Sigmoid colon (tissue), 7 donors: ENCODE measurements around the gene IFITM10. TPM values are rescaled to one million over a fixed set of nuclear protein-coding genes. Genes with fewer than 3 reads are reported as not detected.
"Not testable (repeated sequence)": the region's sequence is repeated elsewhere in the genome, so short reads cannot be mapped to it uniquely, and the experiment has no call there.

Experiments
- DNase-seq: peaks from one replicate; pipeline ENCODE4 v3.0.0-alpha.2; 2019
- H3K27ac ChIP-seq, 4 donors: fragments of 200-600 bp; sonication (generic); one replicate each; pipeline ENCODE4 v1.5.1; 2016 to 2019; ENCODE audit warnings: mild to moderate bottlenecking in 1 of 4
- H3K27me3 ChIP-seq, 3 donors: fragments of 200-600 bp; sonication (generic); one replicate each; pipeline ENCODE4 v1.5.1; 2019; ENCODE audit warnings: mild to moderate bottlenecking in 1 of 3
- H3K36me3 ChIP-seq, 4 donors: fragments of 200-600 bp; sonication (generic); one replicate each; pipeline ENCODE4 v1.5.1; 2016 to 2019
- H3K4me1 ChIP-seq, 4 donors: fragments of 200-600 bp; sonication (generic); one replicate each; pipeline ENCODE4 v1.5.1; 2017 to 2019
- H3K4me3 ChIP-seq, 4 donors: fragments of 200-600 bp; sonication (generic); one replicate each; pipeline ENCODE4 v1.5.1; 2017 to 2019; ENCODE audit warnings: mild to moderate bottlenecking in 2 of 4, moderate library complexity in 1 of 4
- H3K9me3 ChIP-seq, 4 donors: fragments of 200-600 bp in 3 of 4; sonication (generic) in 3 of 4; one replicate each; pipeline versions ENCODE4 v1.5.1 to v1.6.1; 2013 to 2019
- EP300 ChIP-seq, 4 donors: sonication (generic); formaldehyde crosslinking; IDR thresholded peaks; one replicate each; pipeline ENCODE4 v1.6.1; 2017; ENCODE audit warnings: antibody characterized with exemption in 4 of 4
- POLR2A ChIP-seq, 2 donors: fragments of 450-650 bp; IDR thresholded peaks; one replicate each; pipeline ENCODE4 v1.6.1; 2016; ENCODE audit warnings: antibody characterized with exemption in 2 of 2, mild to moderate bottlenecking in 2 of 2, moderate library complexity in 2 of 2
- POLR2AphosphoS5 ChIP-seq, 4 donors: sonication (generic); formaldehyde crosslinking; IDR thresholded peaks; one replicate each; pipeline ENCODE4 v1.6.1; 2017; ENCODE audit warnings: antibody characterized with exemption in 4 of 4
- WGBS, 2 donors: extraction: QIAGEN DNeasy Blood & Tissue Kit; methylation state at CpG; one replicate each; pipeline ENCODE4 v1.1.7; 2013; 5-methylcytosine and 5-hydroxymethylcytosine counted together
- intact Hi-C: fragments of 100-400 bp; cut with DNase I; formaldehyde crosslinking; loops from one replicate; pipeline ENCODE4 v1.15.1; 2023
- polyA plus RNA-seq, 3 donors: library from polyadenylated mRNA; stranded (reverse); fragments of 200-250 nt; gene quantifications; one replicate each; pipeline ENCODE4 v1.2.3, GENCODE V29; 2013
- total RNA-seq, 4 donors: library from RNA; depleted of rRNA; stranded (reverse); fragments of >200 nt; gene quantifications; one replicate each; pipeline ENCODE4 v1.1.0, GENCODE V29; 2016
- TF ChIP-seq, protein P1 (sequence below), 4 experiments: fragments of 450-650 bp in 3 of 4; fragments of 200-600 bp in 1 of 4; IDR thresholded peaks; one replicate each; pipeline ENCODE4 v1.5.1; 2016 to 2019; ENCODE audit warnings: antibody characterized with exemption in 4 of 4, mild to moderate bottlenecking in 3 of 4, moderate library complexity in 2 of 4
- donor health status: healthy with polysubstance abuse.
- donor health status: Bipolar disorder and iron deficiency.
- donor health status: healthy.

IFITM10 gene
- total and polyA plus RNA-seq, 7 donors: 0.36 to 1.4 (median 0.60) TPM; not detected in 2

DNA sequence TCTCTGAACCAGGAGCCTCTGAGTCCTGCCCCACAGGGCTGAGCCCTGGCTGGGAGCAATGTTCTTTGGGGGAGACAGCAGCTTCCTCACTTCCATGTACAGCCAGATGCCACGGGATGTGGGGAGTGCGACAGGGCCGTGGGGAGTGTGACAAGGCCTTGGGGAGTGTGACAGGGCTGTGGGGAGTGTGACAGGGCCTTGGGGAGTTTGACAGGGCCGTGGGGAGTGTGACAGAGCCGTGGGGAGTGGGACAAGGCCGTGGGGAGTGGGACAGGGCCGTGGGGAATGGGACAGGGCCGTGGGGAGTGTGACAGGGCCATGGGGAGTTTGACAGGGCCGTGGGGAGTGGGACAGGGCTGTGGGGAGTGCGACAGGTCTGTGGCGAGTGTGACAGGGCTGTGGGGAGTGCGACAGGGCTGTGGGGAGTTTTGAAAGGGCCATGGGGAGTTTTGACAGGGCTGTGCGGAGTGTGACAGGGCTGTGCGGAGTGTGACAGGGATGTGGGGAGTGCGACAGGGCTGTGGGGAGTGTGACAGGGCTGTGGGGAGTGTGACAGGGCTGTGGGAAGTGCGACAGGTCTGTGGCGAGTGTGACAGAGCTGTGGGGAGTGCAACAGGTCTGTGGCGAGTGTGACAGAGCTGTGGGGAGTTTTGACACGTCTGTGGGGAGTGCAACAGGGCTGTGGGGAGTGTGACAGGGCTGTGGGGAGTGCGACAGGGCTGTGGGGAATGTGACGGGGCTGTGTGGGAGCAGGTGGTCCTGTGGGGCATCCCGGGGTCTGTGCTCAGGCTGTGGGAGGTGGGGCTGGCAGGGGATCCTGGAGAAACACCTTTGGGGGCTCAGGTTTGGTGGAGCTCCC is 60.0 kb downstream of the IFITM10 start:
- TF ChIP-seq POLR2A (IDR thresholded peaks at IDR 0.05): no peak
- no peak for TF ChIP-seq POLR2AphosphoS5 (IDR thresholded peaks at IDR 0.05)
- no peak for TF ChIP-seq EP300 (IDR thresholded peaks at IDR 0.05)
- TF ChIP-seq, protein P1, sequence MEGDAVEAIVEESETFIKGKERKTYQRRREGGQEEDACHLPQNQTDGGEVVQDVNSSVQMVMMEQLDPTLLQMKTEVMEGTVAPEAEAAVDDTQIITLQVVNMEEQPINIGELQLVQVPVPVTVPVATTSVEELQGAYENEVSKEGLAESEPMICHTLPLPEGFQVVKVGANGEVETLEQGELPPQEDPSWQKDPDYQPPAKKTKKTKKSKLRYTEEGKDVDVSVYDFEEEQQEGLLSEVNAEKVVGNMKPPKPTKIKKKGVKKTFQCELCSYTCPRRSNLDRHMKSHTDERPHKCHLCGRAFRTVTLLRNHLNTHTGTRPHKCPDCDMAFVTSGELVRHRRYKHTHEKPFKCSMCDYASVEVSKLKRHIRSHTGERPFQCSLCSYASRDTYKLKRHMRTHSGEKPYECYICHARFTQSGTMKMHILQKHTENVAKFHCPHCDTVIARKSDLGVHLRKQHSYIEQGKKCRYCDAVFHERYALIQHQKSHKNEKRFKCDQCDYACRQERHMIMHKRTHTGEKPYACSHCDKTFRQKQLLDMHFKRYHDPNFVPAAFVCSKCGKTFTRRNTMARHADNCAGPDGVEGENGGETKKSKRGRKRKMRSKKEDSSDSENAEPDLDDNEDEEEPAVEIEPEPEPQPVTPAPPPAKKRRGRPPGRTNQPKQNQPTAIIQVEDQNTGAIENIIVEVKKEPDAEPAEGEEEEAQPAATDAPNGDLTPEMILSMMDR (IDR thresholded peaks at IDR 0.05): no peak
- intact Hi-C loops: loop anchor here (5.0 kb wide), 1 partner anchor 192 kb away; no protein-coding TSS in a partner anchor
- no peak overlapping the region for H3K27ac ChIP-seq
- no peak overlapping the region for H3K4me3 ChIP-seq
- peaks cover 0 to 6% (median 0%) of the 10 kb centered on the region in 3 donors for H3K27me3 ChIP-seq
- 64 to 73% methylated on average over 22 of the region's 22 CpGs for WGBS, 2 donors
- H3K9me3 ChIP-seq: no peaks in the 10 kb centered on the region
- no peaks in the 10 kb centered on the region for H3K36me3 ChIP-seq
- H3K4me1 ChIP-seq: peaks cover 0 to 17% (median 11%) of the 10 kb centered on the region in 4 donors
- DNase-seq: no peak

DNA sequence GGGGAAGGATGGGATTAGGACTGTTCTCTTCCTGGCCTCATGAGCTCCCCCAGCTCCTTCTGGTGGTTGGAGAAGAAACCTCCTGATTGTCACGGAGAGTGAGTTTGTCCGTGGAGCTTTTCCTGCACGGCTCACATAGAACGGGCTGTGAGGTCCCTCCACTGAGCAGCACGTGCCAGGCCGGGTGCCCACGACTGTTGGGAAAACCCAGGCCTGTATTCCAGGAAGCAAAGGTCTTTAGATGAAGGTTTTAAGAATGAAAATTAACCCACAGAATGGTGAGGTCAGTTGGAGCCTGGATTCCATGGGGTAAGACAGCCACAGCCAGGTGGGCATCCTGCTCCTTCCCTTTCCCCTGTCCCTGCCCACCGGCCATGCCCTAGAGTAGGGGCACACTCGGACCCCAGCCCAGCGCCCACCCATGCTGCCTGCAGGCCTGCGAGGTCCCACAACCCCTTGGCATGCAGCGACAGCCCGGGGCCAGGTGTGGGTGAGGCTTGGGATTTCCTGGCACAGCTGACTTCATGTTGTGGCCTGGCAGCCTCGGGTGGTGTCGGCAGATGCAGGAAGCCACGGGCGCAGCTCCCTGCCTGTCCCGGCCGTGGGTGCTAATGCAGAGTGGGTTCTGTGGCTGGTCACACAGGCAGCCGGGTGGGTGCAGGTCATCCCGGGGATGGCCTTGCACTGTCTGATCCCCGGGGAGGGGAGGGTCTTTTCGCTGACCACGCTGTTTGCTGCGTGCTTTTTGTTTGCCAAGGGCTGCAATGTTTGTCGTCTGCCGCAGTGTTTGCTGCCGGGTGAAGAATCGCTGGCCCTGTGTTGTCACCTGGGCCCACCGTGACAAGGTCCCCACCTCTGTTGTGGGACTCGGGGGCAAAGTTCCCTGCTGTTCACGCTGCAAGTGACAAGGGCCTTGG is 60.9 kb downstream of the IFITM10 start:
- H3K27ac ChIP-seq, H3K4me3 ChIP-seq, H3K27me3 ChIP-seq, H3K36me3 ChIP-seq, DNase-seq, H3K9me3 ChIP-seq: not testable (repeated sequence)
- intact Hi-C loops: loop anchor here (5.0 kb wide), 1 partner anchor 193 kb away; no protein-coding TSS in a partner anchor
- H3K4me1 ChIP-seq: peaks cover 0 to 17% (median 11%) of the 10 kb centered on the region in 4 donors
- WGBS, 2 donors: 26 to 46% methylated on average over 32 of the region's 32 CpGs

DNA sequence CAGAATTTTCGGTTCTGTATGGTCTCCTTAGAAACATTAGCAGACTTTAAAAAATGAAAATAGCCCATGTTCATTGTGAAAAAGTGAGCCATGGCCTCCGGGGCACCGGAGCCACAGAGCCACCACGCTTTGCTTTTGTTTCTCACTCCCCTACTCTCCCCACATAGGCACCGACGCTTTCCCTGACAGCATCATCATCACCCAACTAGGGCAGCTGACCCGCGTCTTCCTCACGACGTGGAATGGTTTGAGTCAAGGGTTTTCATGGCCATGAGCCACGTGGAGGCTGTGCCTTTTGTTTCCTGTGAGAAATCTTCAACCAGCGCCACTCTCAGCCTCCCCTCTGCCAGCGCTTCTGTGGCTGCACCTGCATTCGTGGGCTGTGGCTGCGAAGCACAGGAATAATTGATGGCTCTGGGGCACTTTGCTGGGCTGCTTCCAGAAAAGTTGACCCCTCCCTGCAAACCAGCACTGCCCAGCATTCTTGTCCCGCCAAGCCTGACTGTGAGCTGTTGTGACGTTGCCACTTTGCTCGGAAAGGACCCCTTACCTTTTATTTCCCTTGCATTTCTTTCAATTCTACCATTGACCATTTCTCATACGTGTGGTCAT is 62.0 kb downstream of the IFITM10 start:
- H3K27ac ChIP-seq, H3K4me3 ChIP-seq, intact Hi-C loops, H3K36me3 ChIP-seq, H3K9me3 ChIP-seq, H3K27me3 ChIP-seq, H3K4me1 ChIP-seq, DNase-seq: not testable (repeated sequence)
- WGBS, 2 donors: 63 to 82% methylated on average over 19 of the region's 19 CpGs

DNA sequence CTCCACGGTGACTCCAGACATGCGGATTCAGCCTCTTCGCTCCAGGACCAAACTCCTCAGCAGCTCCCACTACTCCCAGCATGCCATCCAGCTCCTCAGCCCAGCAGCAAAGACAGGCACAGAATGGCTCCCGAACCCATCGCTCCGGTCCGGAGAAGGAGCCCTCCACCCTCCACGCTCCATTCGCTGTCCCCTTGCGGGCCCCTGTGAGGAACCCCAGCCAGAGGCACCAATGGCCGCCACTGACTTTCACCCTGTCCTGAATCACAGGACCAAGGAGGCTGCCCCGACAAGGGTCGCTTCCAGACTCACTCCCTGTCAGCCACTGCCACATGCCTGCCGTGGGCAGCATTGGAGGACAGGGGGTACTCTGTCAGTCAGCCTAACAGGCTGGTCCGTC is 64.2 kb downstream of the IFITM10 start:
- H3K36me3 ChIP-seq, H3K9me3 ChIP-seq, intact Hi-C loops, DNase-seq, H3K4me1 ChIP-seq, H3K27ac ChIP-seq, H3K4me3 ChIP-seq: not testable (repeated sequence)
- WGBS, 2 donors: 72 to 81% methylated on average over 12 of the region's 15 CpGs
- peaks cover 0 to 14% (median 0%) of the 10 kb centered on the region in 3 donors for H3K27me3 ChIP-seq

DNA sequence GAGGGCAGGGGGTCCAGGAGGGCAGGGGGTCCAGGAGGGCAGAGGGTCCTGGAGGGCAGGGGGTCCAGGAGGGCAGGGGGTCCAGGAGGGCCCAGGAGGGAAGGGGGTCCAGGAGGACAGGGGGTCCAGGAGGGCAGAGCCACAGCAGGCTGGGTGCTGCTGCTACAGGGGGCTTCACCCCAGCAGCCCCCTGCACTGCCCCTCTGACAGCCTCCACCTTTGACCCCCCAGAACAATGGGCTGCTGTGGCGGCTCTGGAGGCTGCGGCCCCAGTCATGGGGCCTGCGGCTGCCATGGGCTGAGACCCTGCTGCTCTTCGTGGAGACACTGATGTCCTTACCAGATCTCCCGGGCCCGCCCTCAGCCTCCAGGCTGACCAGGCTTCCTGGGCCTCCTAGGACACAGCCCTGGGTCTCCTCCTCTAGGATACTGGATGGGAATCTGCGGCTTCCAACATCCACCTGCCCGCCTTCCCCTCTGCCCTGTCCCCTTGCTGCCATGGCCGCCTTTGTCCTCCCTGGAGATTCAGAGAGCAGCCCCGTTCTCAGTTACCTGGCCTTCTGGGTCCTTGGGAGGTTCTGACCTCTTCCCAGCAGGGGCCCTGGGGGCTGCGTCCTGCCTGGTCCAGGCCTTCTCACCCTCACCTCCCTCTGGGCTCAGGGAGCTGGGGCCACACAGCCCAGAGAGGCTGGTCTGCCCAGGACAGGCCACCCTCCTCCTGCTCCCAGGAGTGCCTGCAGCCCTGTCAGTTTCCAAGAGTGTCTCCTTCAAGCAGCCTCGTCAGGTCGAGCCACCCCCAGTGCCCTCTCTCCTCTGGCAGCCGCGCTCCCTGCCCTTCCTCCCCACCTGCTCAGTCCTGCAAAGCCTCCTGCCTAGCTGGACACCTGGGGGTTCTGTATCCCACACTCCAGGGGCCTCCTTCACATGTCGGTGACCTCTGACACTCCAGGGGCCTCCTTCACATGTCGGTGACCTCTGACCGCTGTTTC is 65.2 kb downstream of the IFITM10 start:
- H3K4me1 ChIP-seq, intact Hi-C loops, DNase-seq, H3K4me3 ChIP-seq, H3K36me3 ChIP-seq, H3K27ac ChIP-seq, H3K9me3 ChIP-seq: not testable (repeated sequence)
- 80 to 86% methylated on average over 15 of the region's 18 CpGs for WGBS, 2 donors
- H3K27me3 ChIP-seq: peaks cover 0 to 21% (median 0%) of the 10 kb centered on the region in 3 donors

DNA sequence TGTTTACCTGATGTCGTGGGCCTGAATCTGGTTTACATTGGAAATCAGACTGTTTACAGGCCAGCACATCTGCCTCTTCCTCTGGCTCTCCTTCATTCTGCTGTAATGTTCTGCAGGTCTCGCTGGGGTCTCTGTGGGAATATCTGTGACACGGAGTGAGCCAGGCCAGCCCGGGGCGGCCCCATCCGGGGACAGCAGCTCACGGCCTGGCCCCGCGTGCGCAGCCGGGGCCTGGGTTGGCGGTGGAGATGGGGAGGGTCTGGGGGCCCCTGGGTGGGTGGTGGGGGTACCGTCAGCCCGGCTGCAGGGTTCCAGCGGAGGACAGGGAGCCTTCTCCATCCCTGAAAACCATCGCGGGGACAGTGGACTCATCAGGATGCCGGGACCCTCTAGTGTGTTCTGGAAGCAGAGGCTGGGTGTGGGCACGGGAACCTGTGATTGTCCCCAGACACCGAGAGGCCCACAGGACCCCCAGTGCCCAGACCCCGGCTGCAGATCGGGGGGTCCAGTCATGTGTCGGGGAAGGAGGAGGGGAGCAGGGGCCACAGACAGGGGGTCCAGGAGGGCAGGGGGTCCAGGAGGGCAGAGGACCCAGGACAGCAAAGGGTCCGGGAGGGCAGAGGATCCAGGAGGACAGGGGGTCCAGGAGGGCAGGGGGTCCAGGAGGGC is 66.4 kb downstream of the IFITM10 start:
- intact Hi-C loops, H3K36me3 ChIP-seq, H3K27ac ChIP-seq, H3K9me3 ChIP-seq, H3K4me3 ChIP-seq, DNase-seq, H3K4me1 ChIP-seq: not testable (repeated sequence)
- WGBS, 2 donors: 80 to 82% methylated on average over 15 to 16 of the region's 24 CpGs
- H3K27me3 ChIP-seq: peaks cover 0 to 30% (median 0%) of the 10 kb centered on the region in 3 donors

DNA sequence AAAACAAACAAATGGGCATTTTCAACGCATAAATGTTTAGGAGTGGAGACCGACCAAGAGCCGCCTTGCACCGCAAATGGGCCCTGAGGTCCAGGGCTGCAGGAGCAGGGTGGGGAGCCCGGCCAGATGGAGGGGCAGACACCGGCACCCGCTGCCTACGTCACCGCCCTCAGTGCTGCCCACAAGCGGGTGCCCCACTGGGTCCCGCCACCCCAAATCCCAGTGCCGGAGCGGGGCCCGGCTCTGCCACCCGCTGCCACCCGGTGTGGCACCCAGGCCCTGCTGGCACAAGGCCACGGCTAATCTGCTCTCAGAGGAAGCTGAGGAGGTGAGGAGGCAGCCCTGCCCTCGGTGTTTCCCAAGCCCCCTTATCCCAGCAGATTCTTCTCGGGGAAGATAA is 67.2 kb downstream of the IFITM10 start:
- H3K4me3 ChIP-seq, intact Hi-C loops, H3K4me1 ChIP-seq, H3K9me3 ChIP-seq, H3K36me3 ChIP-seq, DNase-seq, H3K27ac ChIP-seq: not testable (repeated sequence)
- H3K27me3 ChIP-seq: peaks cover 0 to 38% (median 5%) of the 10 kb centered on the region in 3 donors
- WGBS, 2 donors: 69 to 89% methylated on average over 19 of the region's 19 CpGs
